Mucosa of descending colon (tissue), 3 donors: Measurements from ENCODE around the gene ZNF557. TPM values are rescaled to one million over a fixed set of nuclear protein-coding genes. Genes with fewer than 3 reads are reported as not detected.

Source experiments
- ATAC-seq: fragments of 200-7000 bp; cut with Tn5 transposase; one replicate; pipeline ENCODE4 v1.9.1; 2020; ENCODE audit warnings: mild to moderate bottlenecking, moderate library complexity
- DNase-seq, 3 donors: peaks; one replicate each; pipeline ENCODE4 v3.0.0-alpha.2; 2020
- H3K36me3 ChIP-seq: fragments of 200-600 bp; one replicate; pipeline ENCODE4 v1.8.0; 2021; ENCODE audit warnings: low read depth, mild to moderate bottlenecking
- H3K4me1 ChIP-seq: fragments of 200-600 bp; one replicate; pipeline ENCODE4 v1.8.0; 2021; ENCODE audit warnings: low read depth, mild to moderate bottlenecking
- H3K4me3 ChIP-seq: fragments of 200-600 bp; one replicate; pipeline ENCODE4 v1.8.0; 2021; ENCODE audit warnings: mild to moderate bottlenecking
- H3K9me3 ChIP-seq: fragments of 200-600 bp; one replicate; pipeline ENCODE4 v1.8.0; 2021; ENCODE audit warnings: mild to moderate bottlenecking
- intact Hi-C, 2 donors: fragments of 100-400 bp; cut with DNase I in 1 of 2; cut with micrococcal nuclease in 1 of 2; formaldehyde crosslinking; loops; one replicate each; pipeline versions ENCODE4 v1.11.0 to v1.11.1; 2022; cut with DNase I, micrococcal nuclease
- total RNA-seq, 3 donors: library from RNA; stranded (reverse); fragmentation: NEBNext Ultra II Directional in 2 of 3; extraction: Animal tissue kit (Norgen Biotek cat#: 25700) in 2 of 3; gene quantifications; one replicate each; pipeline versions ENCODE4 v1.2.1 to v1.2.4, GENCODE V29; 2021 to 2023
- TF ChIP-seq, protein P1 (sequence below): fragments of 200-600 bp; IDR thresholded peaks from one replicate; pipeline ENCODE4 v1.8.0; 2022; ENCODE audit warnings: antibody characterized with exemption, mild to moderate bottlenecking
- donor health status: DM: no; HTN: no; CAD: no; lungs with moderate emphysema.
- donor health status: DM: no; HTN: no; CAD: no.
- donor health status: DM: no; HTN: yes; CAD: no.

The ZNF557 gene
- total RNA-seq, 3 donors from 2014 or later: 8.5 to 10.3 (median 9.8) TPM

DNA sequence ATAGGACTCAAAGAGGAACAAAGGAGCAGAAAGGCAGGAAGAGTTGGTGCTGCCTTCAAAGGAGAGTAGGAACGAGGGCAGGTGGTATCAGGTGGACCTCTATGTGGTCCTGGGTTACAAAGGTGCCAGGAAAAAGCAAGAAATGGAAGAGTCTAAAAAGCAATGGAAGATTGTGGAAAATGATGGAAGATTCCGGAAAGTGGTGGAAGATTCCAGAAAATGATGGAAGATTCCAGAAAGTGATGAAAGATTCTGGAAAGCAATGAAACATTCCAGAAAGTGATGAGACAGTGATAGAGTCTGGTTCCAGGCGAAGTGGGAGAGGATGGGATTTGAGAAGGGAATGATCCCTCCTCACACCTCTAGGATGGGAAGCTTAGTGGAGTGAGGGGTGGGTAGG, 55.3 kb downstream of the ZNF557 start:
- peaks cover 12% of the 10 kb centered on the region for H3K9me3 ChIP-seq
- no peak for DNase-seq
- intact Hi-C loops: no loop called here
- ATAC-seq: no peak
- H3K36me3 ChIP-seq: peaks cover 13% of the 10 kb centered on the region
- no peak overlapping the region for H3K4me3 ChIP-seq
- no peaks in the 10 kb centered on the region for H3K4me1 ChIP-seq
- TF ChIP-seq, protein P1, sequence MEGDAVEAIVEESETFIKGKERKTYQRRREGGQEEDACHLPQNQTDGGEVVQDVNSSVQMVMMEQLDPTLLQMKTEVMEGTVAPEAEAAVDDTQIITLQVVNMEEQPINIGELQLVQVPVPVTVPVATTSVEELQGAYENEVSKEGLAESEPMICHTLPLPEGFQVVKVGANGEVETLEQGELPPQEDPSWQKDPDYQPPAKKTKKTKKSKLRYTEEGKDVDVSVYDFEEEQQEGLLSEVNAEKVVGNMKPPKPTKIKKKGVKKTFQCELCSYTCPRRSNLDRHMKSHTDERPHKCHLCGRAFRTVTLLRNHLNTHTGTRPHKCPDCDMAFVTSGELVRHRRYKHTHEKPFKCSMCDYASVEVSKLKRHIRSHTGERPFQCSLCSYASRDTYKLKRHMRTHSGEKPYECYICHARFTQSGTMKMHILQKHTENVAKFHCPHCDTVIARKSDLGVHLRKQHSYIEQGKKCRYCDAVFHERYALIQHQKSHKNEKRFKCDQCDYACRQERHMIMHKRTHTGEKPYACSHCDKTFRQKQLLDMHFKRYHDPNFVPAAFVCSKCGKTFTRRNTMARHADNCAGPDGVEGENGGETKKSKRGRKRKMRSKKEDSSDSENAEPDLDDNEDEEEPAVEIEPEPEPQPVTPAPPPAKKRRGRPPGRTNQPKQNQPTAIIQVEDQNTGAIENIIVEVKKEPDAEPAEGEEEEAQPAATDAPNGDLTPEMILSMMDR: no peak

GRCh38 chr19:7125221-7125620, 55.7 kb downstream of the ZNF557 start:
- Histone ChIP-seq H3K9me3 (peaks cover 12% of the 10 kb centered on the region), H3K4me3 (no peak overlapping the region), H3K4me1 (no peaks in the 10 kb centered on the region), H3K36me3 (peaks cover 13% of the 10 kb centered on the region)
- no peak for ATAC-seq
- TF ChIP-seq, protein P1: no peak
- intact Hi-C loops: no loop called here
- no peak for DNase-seq

DNA sequence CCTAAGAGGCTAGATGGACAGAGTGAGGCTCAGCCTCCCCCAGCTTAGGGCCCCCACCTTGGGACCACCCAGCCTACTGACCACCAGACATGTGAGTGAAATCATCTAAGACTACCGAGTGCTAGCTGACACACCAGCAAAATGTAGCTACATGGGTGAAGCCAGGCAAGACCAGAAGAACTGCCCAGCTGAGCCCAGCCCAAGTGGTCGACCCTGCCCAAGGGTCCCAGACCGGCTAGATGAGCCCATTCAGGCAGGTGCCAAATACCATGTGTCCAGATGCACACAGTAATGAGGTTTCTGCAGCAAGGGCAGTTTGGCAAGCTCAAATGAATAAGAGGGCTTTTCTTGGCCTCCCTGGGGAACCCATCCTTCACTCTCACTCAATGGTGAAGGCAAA, 56.6 kb downstream of the ZNF557 start:
- intact Hi-C loops: no loop called here
- DNase-seq: no peak
- Histone ChIP-seq H3K4me3 (no peak overlapping the region), H3K36me3 (peaks cover 13% of the 10 kb centered on the region), H3K4me1 (no peaks in the 10 kb centered on the region), H3K9me3 (peaks cover 12% of the 10 kb centered on the region)
- ATAC-seq: no peak
- TF ChIP-seq, protein P1: no peak

DNA sequence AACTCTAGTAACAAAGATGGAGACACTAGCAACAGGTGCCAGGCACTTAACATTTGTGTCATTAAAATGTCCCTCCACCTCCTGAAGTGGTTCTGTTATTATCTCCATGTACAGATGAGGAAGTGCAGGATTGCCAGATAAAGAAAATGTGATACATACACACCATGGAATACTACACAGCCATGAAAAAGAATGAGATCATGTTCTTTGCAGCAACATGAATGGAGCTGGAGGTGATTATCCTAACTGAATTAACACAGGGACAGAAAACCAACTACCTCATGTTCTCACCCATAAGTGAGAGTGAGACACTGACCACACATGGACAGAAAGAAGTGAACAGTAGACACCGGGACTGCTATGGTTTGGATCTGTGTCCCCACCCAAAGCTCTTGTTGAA, 60.5 kb downstream of the ZNF557 start:
- TF ChIP-seq, protein P1: no peak
- Histone ChIP-seq H3K9me3 (peaks cover 12% of the 10 kb centered on the region), H3K4me3 (no peak overlapping the region), H3K4me1 (peaks cover 6% of the 10 kb centered on the region), H3K36me3 (peaks cover 13% of the 10 kb centered on the region)
- intact Hi-C loops: no loop called here
- DNase-seq: no peak
- no peak for ATAC-seq

GRCh38 chr19:7132054-7132453, 62.6 kb downstream of the ZNF557 start:
- intact Hi-C loops: no loop called here
- Histone ChIP-seq H3K4me3 (no peak overlapping the region), H3K9me3 (no peaks in the 10 kb centered on the region), H3K4me1 (peaks cover 6% of the 10 kb centered on the region), H3K36me3 (no peaks in the 10 kb centered on the region)
- TF ChIP-seq, protein P1: no peak
- ATAC-seq (no peak), DNase-seq (no peak)

- Histone ChIP-seq H3K4me3 (no peak overlapping the region), H3K9me3 (no peaks in the 10 kb centered on the region), H3K36me3 (peaks cover 2% of the 10 kb centered on the region), H3K4me1 (peaks cover 6% of the 10 kb centered on the region)
- ATAC-seq (no peak), DNase-seq (no peak)
- TF ChIP-seq, protein P1: no peak
- intact Hi-C loops: no loop called here
Observed at GRCh38 chr19:7137120-7137519, 67.6 kb downstream of the ZNF557 start.
